ENCODE measurements around the gene PTPRB. TPM values are rescaled to one million over a fixed set of nuclear protein-coding genes. Genes with fewer than 3 reads are reported as not detected.

Gene PTPRB
- total RNA-seq, 4 donors from 2014 or later: 36.8 to 107 (median 63.1) TPM

GRCh38 chr12:70469221-70469820, 167.9 kb downstream of the PTPRB start:
- Histone ChIP-seq H3K4me1 (no peaks in the 10 kb centered on the region), H3K4me3 (no peak overlapping the region), H3K27ac (no peak overlapping the region), H3K27me3 (no peaks in the 10 kb centered on the region), H3K9me3 (no peaks in the 10 kb centered on the region), H3K36me3 (no peaks in the 10 kb centered on the region)
- TF ChIP-seq CTCF (IDR thresholded peaks at IDR 0.05) (no peak), POLR2A (IDR thresholded peaks at IDR 0.05) (no peak)
- no peak for DNase-seq
- intact Hi-C loops (cut with DNase I; ENCODE audit: low total_unique reads): no loop called here

DNA sequence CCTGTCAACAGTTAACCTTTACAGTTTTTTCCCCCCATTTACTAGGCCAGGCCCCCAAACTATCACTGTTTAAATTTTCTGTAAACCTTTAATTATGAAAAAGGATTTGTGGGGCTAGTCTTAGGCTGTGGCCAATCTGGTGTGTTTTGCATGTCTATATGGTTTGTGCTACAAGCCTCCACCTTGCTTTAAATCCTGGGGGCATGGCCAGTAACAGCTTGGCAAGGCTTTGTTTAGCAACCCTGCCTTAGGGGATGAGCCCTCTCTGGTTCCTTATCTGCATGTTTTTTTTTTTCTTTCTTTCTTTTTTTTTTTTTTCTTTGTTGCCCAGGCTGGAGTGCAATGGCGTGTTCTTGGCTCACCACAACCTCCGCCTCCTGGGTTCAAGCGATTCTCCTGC, 168.5 kb downstream of the PTPRB start:
- no peak overlapping the region for H3K4me3 ChIP-seq
- TF ChIP-seq POLR2A (IDR thresholded peaks at IDR 0.05) (no peak), CTCF (IDR thresholded peaks at IDR 0.05) (no peak)
- no peaks in the 10 kb centered on the region for H3K4me1 ChIP-seq
- intact Hi-C loops (cut with DNase I; ENCODE audit: low total_unique reads): no loop called here
- DNase-seq: no peak
- H3K27me3 ChIP-seq: no peaks in the 10 kb centered on the region
- no peaks in the 10 kb centered on the region for H3K36me3 ChIP-seq
- no peak overlapping the region for H3K27ac ChIP-seq
- no peaks in the 10 kb centered on the region for H3K9me3 ChIP-seq

- TF ChIP-seq POLR2A (IDR thresholded peaks at IDR 0.05) (no peak), CTCF (IDR thresholded peaks at IDR 0.05) (no peak)
Observed at GRCh38 chr12:70467918-70468733, 169.1 kb downstream of the PTPRB start.

GRCh38 chr12:70467476-70467875, 169.8 kb downstream of the PTPRB start:
- TF ChIP-seq CTCF (IDR thresholded peaks at IDR 0.05) (no peak), POLR2A (IDR thresholded peaks at IDR 0.05) (no peak)
- Histone ChIP-seq H3K27ac (no peak overlapping the region), H3K36me3 (no peaks in the 10 kb centered on the region), H3K27me3 (no peaks in the 10 kb centered on the region), H3K4me1 (no peaks in the 10 kb centered on the region), H3K9me3 (no peaks in the 10 kb centered on the region), H3K4me3 (no peak overlapping the region)
- intact Hi-C loops (cut with DNase I; ENCODE audit: low total_unique reads): no loop called here
- no peak for DNase-seq

More at GRCh38 chr12:70467918-70468733, 169.1 kb downstream of the PTPRB start:
- Histone ChIP-seq H3K27me3 (no peaks in the 10 kb centered on the region), H3K27ac (no peak overlapping the region), H3K36me3 (no peaks in the 10 kb centered on the region), H3K9me3 (no peaks in the 10 kb centered on the region), H3K4me1 (no peaks in the 10 kb centered on the region), H3K4me3 (no peak overlapping the region)
- DNase-seq: no peak
- intact Hi-C loops (cut with DNase I; ENCODE audit: low total_unique reads): no loop called here

GRCh38 chr12:70466753-70467152, 170.5 kb downstream of the PTPRB start:
- no peak for DNase-seq
- H3K36me3 ChIP-seq: no peaks in the 10 kb centered on the region
- no peaks in the 10 kb centered on the region for H3K27me3 ChIP-seq
- intact Hi-C loops (cut with DNase I; ENCODE audit: low total_unique reads): no loop called here
- H3K27ac ChIP-seq: no peak overlapping the region
- no peaks in the 10 kb centered on the region for H3K9me3 ChIP-seq
- no peaks in the 10 kb centered on the region for H3K4me1 ChIP-seq
- no peak overlapping the region for H3K4me3 ChIP-seq
- TF ChIP-seq POLR2A (IDR thresholded peaks at IDR 0.05) (no peak), CTCF (IDR thresholded peaks at IDR 0.05) (no peak)
